ENCODE measurements around the gene ZGRF1.
"Not testable (repeated sequence)": the region's sequence is repeated elsewhere in the genome, so short reads cannot be mapped to it uniquely, and the experiment has no call there.

Gene ZGRF1

GRCh38 chr4:112509243-112510141, 127.2 kb downstream of the ZGRF1 start:
- no peak overlapping the region for H3K27ac ChIP-seq
- peaks cover 70 to 89% (median 78%) of the 10 kb centered on the region in 11 experiments for H3K27me3 ChIP-seq
- no peak overlapping the region for H3K4me3 ChIP-seq
- H3K9me3 ChIP-seq (replicated peaks in 1 of 11) = peaks cover 13 to 38% (median 23%) of the 10 kb centered on the region in 11 experiments
- H4K20me1 ChIP-seq = peaks cover 0 to 28% (median 13%) of the 10 kb centered on the region in 11 experiments; a peak in 14 of 22 replicates
- H3K4me1 ChIP-seq = peaks cover 0 to 15% (median 1%) of the 10 kb centered on the region in 10 experiments; a peak in 11 of 20 replicates
- peak overlapping the region in 2 of 11 experiments; percentile 68 to 70; a peak in 3 of 22 replicates for H3K4me2 ChIP-seq
- H3K36me3 ChIP-seq = no peaks in the 10 kb centered on the region
- TF ChIP-seq Cebpa-rat (IDR thresholded peaks at IDR 0.05) = no peak
- H3K9ac ChIP-seq = no peak overlapping the region

- Histone ChIP-seq H3K4me2 (no peak overlapping the region), H3K27me3 (peaks cover 59 to 78% (median 67%) of the 10 kb centered on the region in 11 experiments), H3K4me3 (no peak overlapping the region), H3K4me1 (peaks cover 0 to 11% (median 0%) of the 10 kb centered on the region in 10 experiments; a peak in 2 of 20 replicates), H3K27ac (no peak overlapping the region), H4K20me1 (peaks cover 0 to 17% (median 4%) of the 10 kb centered on the region in 11 experiments; a peak in 8 of 22 replicates), H3K9ac (no peak overlapping the region), H3K9me3 (replicated peaks in 1 of 11) (peaks cover 13 to 33% (median 22%) of the 10 kb centered on the region in 11 experiments), H3K36me3 (no peaks in the 10 kb centered on the region)
- TF ChIP-seq Cebpa-rat (IDR thresholded peaks at IDR 0.05) = no peak
Measured at GRCh38 chr4:112508356-112508755, 128.4 kb downstream of the ZGRF1 start.

GRCh38 chr4:112504807-112505206, 131.9 kb downstream of the ZGRF1 start:
- Histone ChIP-seq H3K4me2 (no peak overlapping the region), H3K9ac (no peak overlapping the region), H3K4me3 (no peak overlapping the region), H3K27me3 (peaks cover 23 to 42% (median 31%) of the 10 kb centered on the region in 11 experiments), H3K9me3 (replicated peaks in 1 of 11) (peaks cover 0 to 10% (median 7%) of the 10 kb centered on the region in 11 experiments; a peak in 12 of 22 replicates), H3K4me1 (peaks cover 0 to 3% (median 0%) of the 10 kb centered on the region in 10 experiments; a peak in 1 of 20 replicates), H3K27ac (no peak overlapping the region), H4K20me1 (peaks cover 0 to 4% (median 0%) of the 10 kb centered on the region in 11 experiments; a peak in 2 of 22 replicates), H3K36me3 (no peaks in the 10 kb centered on the region)
- TF ChIP-seq Cebpa-rat (IDR thresholded peaks at IDR 0.05) = 0 out of 22 replicates have a peak, but pooled peaks of 2 of the 11 experiments have one; percentile 10 to 20

- Histone ChIP-seq H3K4me2 (no peak overlapping the region), H3K4me3 (no peak overlapping the region), H3K27ac (no peak overlapping the region), H3K4me1 (no peaks in the 10 kb centered on the region), H3K36me3 (no peaks in the 10 kb centered on the region), H3K27me3 (peaks cover 4 to 23% (median 12%) of the 10 kb centered on the region in 11 experiments; a peak in 21 of 22 replicates), H4K20me1 (no peaks in the 10 kb centered on the region), H3K9me3 (replicated peaks in 1 of 11) (peaks cover 0 to 6% (median 0%) of the 10 kb centered on the region in 11 experiments; a peak in 1 of 22 replicates), H3K9ac (no peak overlapping the region)
- TF ChIP-seq Cebpa-rat (IDR thresholded peaks at IDR 0.05) = no peak
Measured at GRCh38 chr4:112502871-112503270, 133.8 kb downstream of the ZGRF1 start.

- Histone ChIP-seq H3K36me3 (no peaks in the 10 kb centered on the region), H3K4me1 (no peaks in the 10 kb centered on the region)
Measured at GRCh38 chr4:112492321-112492720, 144.4 kb downstream of the ZGRF1 start.

GRCh38 chr4:112490808-112491207, 145.9 kb downstream of the ZGRF1 start:
- H4K20me1 ChIP-seq, H3K4me3 ChIP-seq, H3K9ac ChIP-seq: not testable (repeated sequence)

More at GRCh38 chr4:112492321-112492720, 144.4 kb downstream of the ZGRF1 start:
- no peak for TF ChIP-seq Cebpa-rat (IDR thresholded peaks at IDR 0.05)
- Histone ChIP-seq H4K20me1 (no peaks in the 10 kb centered on the region), H3K27ac (no peak overlapping the region), H3K9ac (no peak overlapping the region), H3K27me3 (no peaks in the 10 kb centered on the region), H3K4me3 (no peak overlapping the region), H3K9me3 (replicated peaks in 1 of 11) (peaks cover 33 to 45% (median 39%) of the 10 kb centered on the region in 11 experiments), H3K4me2 (no peak overlapping the region)

More at GRCh38 chr4:112490808-112491207, 145.9 kb downstream of the ZGRF1 start:
- not testable (repeated sequence) for H3K27ac ChIP-seq, H3K27me3 ChIP-seq, H3K36me3 ChIP-seq, H3K4me2 ChIP-seq, H3K4me1 ChIP-seq
- H3K9me3 ChIP-seq (replicated peaks in 1 of 11) = peaks cover 33 to 45% (median 39%) of the 10 kb centered on the region in 11 experiments

Data from BLaER1 treated with 17β-estradiol and CSF1 and Interleukin-3, amounts not matched to agents 10 nM and 100 nM (cell line).